Islet of Langerhans (tissue), 1 donor: ENCODE data around the gene TLR3.
"Not testable (repeated sequence)": the region's sequence is repeated elsewhere in the genome, so short reads cannot be mapped to it uniquely, and the experiment has no call there.

ENCODE experiments used
- FAIRE-seq: peaks from one replicate; lab custom pipeline; 2011; peaks lifted over from hg19 to GRCh38; lab: Jason Lieb, UNC

The TLR3 gene

DNA sequence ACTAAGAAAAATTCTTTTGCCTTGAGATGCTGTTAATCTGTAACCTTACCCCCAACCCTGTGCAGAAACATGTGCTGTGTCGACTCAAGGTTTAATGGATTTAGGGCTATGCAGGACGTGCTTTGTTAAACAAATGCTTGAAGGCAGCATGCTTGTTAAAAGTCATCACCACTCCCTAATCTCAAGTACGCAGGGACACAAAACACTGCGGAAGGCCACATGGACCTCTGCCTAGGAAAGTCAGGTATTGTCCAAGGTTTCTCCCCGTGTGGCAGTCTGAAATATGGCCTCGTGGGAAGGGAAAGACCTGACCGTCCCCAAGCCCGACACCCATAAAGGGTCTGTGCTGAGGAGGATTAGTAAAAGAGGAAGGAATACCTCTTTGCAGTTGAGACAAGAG is 18.8 kb upstream of the TLR3 start:
- FAIRE-seq: not testable (repeated sequence)

DNA sequence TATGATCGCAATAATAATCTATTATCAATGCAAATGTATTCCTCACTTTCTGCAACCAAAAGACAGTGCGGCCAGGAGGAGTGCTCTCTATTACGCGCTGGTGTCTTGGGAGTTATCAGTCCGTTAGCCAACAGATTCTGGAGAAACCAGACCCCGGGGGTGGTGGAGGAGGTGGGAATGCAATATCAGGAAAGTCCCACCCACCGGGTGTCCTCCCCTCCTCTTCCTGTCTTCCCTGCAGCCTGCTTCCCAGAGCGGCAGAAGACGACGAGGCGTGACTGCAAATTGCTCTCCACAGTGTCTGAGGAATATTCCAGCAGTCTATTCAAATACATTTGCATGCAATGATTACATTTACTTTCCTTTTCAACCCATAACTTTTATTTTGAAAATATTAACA is 17.9 kb upstream of the TLR3 start:
- FAIRE-seq: no peak

- no peak for FAIRE-seq
Measured at GRCh38 chr4:186058253-186058979, 10.5 kb upstream of the TLR3 start.

DNA sequence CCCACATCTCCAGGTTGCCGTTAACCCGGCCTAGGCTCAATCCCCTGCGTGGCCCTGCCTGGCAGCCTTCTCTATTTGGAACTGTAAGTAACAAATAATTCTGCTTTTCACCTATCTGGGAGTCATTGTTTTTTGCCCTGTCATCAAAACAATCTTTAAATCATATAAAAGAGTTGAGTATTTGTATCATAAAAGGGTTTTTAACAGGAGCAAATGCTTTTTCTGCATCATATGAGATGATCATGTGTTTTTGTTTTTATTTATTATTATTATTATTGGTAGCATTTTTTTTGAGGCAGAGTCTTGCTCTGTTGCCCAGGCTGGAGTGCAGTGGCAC is 10.0 kb upstream of the TLR3 start:
- no peak for FAIRE-seq

DNA sequence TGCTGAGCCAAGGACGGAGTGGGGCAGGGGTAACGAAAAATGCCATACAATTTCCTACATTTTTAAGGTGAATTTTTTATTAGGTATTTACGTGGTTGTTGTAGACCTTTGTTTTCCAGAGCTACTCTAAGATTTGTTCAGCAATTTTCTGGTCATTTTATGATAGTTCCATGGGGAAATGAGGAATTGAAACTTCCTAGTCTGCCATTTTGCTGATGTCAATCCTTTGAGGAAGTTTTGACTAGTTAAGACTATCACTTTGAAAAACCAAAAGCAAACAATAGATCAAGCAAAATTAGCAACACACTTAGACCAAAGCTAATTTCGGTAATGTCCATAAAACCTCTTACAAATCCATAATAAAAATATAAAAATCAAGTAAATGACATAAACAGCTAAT is 7.0 kb upstream of the TLR3 start:
- FAIRE-seq: peak; percentile 58

DNA sequence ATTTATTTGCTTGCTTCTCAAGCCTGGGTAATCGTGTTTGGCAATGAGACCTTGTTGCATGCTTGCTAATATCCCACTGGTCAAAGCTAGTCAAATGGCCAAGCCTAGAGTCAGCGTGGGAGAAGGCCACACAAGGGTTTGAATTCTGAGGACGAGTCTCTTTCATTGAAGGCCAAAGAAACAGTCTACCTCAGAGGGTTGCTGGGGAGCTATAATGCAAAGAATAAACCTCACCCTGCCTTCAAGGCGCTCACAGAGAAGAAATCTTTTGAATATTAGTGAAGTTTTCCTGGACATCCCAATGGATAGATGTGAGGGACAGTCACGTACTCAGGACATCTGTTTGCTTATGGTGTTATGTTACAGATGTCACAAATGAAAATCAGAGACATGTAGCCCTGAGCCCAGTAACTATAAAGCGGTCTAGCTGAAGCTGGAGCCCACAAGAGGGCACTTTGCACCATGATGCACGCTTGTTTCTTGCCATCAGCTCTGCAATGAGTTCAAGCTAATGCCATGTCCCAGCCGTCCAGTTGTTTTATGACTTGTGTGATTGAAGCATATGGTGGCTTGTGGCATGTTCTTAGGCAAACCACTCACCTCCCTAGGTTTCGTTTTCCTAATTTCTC is 1.1 kb upstream of the TLR3 start:
- peak; percentile 96 for FAIRE-seq

DNA sequence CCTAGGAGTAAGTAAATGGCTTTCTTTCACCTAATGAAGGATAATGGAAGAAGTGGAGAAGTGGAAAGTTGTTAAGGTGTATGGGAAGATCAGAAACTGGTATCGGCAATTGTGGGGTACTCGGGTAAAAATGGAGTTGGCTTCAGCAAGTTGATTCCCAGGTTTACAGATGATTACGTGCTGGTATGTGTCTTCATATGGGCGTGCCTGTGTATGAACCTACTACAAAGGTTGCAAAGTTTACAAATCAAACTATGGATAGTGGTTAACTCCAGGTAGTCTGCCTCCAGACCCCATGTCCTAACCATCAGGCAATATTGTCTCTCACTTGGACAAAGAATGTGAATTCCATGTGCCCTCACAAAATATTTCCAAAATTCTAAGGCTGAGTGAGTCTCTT is 773 bp downstream of the TLR3 start:
- no peak for FAIRE-seq

- FAIRE-seq: no peak
Measured at GRCh38 chr4:186072516-186072915, 3.6 kb downstream of the TLR3 start.

DNA sequence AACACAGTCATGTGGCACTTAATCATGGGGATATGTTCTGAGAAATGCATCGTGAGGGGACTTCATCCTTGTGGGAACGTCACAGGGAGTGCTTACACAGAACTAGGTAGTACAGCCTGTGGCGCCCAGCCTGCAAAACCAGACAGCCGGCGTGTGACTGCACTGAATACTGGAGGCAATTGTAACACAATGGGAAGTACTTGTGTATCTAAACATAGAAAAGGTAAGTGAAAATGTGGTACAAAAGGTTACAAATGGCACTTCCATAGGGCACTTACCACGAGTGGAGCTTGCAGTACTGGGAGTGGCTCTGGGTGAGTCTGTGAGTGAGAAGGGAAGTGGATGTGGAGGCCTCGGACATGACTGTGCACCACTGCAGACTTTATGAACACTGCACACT is 5.2 kb downstream of the TLR3 start:
- no peak for FAIRE-seq

- FAIRE-seq: no peak
Measured at GRCh38 chr4:186078981-186079638, 10.2 kb downstream of the TLR3 start.

DNA sequence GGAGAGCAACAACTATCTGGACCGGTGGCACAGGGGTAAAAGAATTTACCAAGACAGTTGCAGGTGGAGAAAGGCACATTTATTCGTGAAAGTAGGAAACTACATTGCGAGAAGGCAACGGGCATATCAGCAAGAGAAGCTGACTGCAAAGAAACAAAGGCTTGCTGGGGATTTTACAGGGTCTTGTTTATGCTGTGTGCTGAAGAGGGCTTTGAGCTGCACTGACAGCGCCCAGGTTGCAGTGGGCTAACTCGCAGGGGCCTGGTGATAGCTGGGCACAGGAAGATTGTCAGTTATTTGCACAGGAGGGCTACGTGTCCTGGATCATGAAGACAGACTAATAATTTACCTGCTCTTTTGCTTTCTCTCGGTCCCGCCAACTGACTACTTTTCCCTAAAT is 10.7 kb downstream of the TLR3 start:
- FAIRE-seq: no peak

GRCh38 chr4:186081202-186081807 is 12.3 kb downstream of the TLR3 start:
- FAIRE-seq: no peak

DNA sequence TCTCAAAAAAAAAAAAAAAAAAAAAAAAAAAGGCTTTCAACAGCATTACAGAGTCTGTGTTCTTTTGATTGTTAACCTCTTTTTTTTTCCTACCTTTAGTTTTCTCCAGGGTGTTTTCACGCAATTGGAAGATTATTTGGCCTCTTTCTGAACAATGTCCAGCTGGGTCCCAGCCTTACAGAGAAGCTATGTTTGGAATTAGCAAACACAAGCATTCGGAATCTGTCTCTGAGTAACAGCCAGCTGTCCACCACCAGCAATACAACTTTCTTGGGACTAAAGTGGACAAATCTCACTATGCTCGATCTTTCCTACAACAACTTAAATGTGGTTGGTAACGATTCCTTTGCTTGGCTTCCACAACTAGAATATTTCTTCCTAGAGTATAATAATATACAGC is 13.3 kb downstream of the TLR3 start:
- no peak for FAIRE-seq

- FAIRE-seq: no peak
Measured at GRCh38 chr4:186088523-186088922, 19.6 kb downstream of the TLR3 start.

DNA sequence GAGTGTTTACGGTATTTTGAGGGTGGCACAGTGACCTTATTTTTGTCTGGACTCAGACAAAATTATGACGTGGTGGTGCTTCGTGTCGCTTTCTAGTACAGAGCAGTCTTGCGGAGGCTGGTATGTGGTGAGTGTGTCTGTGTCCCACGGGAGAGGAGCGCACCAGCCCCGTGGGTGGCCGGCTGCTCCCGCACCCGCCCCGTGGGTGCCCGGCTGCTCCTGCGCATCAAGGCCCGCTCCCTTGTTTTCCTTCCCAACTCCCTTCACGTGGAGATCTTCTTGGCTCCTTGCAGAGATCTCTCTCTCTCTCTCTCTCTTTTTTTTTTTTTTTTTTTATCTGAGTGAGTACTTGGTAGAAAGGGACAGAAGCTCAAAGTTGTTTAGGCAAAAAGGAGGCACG is 23.3 kb downstream of the TLR3 start:
- no peak for FAIRE-seq

GRCh38 chr4:186095406-186095805 is 26.4 kb downstream of the TLR3 start:
- no peak for FAIRE-seq

- FAIRE-seq: no peak
Measured at GRCh38 chr4:186096681-186097165, 27.8 kb downstream of the TLR3 start.

- no peak for FAIRE-seq
Measured at GRCh38 chr4:186097386-186097785, 28.4 kb downstream of the TLR3 start.

GRCh38 chr4:186102931-186103330 is 34.0 kb downstream of the TLR3 start:
- FAIRE-seq: no peak

DNA sequence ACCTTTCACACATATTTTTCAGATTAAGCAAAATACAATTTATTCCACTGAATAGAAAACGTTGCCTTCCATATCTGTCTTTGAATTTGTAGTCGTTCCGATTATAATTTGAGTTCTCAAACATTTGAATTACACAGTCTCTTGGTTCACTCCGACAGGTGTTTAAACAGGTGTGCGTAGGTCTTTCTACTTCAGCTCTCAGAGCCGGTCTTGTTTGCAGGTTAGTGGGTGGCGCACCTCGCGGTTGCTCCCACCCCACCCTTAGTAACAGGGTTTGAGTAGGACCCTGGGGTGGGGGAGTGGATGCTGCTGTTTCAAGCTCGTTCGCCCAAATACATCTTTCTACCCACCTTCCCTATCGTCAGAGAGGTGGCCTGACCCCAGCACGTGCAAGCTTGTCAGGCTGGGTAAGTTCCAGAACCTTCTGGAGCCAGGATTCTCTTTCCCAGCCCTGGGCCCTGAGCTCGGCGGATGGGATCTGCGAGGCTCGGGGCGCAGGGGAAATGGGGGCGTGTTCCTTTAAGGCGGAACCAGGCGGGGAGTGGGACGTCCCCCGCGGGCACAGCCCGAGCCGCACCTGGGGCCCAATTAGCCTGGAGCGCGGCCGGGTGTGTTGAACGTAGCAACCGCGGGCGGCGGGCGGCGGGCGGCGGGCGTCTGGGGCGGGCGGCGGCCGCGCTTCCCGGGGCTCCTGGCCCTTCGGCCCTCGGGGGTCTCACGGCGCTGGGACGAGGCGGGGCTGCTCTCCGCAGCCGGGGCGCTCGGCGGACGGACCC is 35.3 kb downstream of the TLR3 start, which contains the start of gene FAM149A:
TSS of gene FAM149A (plus strand) at position 591 of the 776 bp plus-strand sequence.
- FAIRE-seq: no peak

GRCh38 chr4:186104890-186105646 is 36.1 kb downstream of the TLR3 start:
- no peak for FAIRE-seq
